Measurements from ENCODE around the gene ITGB4. TPM values are rescaled to one million over a fixed set of nuclear protein-coding genes. Genes with fewer than 3 reads are reported as not detected.
A peak's percentile ranks its signal among the peaks of the same experiment; 100 is the strongest.

Gene ITGB4
- polyA plus RNA-seq, 1 of the 3 experiments (the other 2 are of a cell fraction), result 7.0 TPM

DNA sequence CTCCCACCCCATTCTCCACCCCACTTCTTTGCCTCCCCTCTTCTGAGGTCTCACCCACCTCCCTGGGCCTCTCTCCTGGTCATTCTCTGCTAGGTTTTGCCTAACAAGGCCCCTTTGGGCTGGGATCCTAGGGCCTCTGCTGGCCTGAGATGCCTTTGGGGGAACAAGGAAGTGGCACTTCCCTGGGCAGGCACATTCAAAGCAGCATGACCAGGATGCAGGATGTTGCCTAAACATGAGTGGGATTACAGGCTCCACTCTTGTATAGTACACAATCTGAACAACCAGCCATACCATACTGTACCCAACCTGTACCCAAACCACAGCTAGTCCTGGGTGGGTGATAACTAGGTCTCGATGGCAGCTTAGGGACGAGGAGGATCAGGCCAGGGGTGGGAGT is 34.7 kb downstream of the ITGB4 start:
- Histone ChIP-seq H2AFZ (ENCODE audit: low read depth) (no peak overlapping the region), H3F3A (replicated peaks; ENCODE audit: insufficient read depth) (peaks cover 8% of the 10 kb centered on the region), H4K20me1 (ENCODE audit: insufficient read depth) (no peaks in the 10 kb centered on the region), H3K27ac (ENCODE audit: low read depth in 2 of 2, low read length in 1 of 2) (peak overlapping the region in 1 of 2 experiments; percentile 39; a peak in 2 of 4 replicates), H3K4me1 (ENCODE audit: control insufficient read depth in 1 of 2, insufficient read depth in 2 of 2, low read depth in 1 of 2, low read length in 1 of 2) (peaks cover 0 to 32% of the 10 kb centered on the region in 2 experiments; a peak in 1 of 4 replicates), H3K36me3 (replicated peaks in 1 of 2; ENCODE audit: control insufficient read depth in 1 of 2, insufficient read depth in 2 of 2, low read length in 1 of 2) (no peaks in the 10 kb centered on the region), H3K79me2 (ENCODE audit: insufficient read depth) (no peaks in the 10 kb centered on the region), H3K4me2 (no peak overlapping the region), H3K4me3 (ENCODE audit: low read depth in 2 of 2, low read length in 1 of 2) (no peak overlapping the region), H3K27me3 (ENCODE audit: insufficient read depth) (no peaks in the 10 kb centered on the region), H3K9me2 (no peaks in the 10 kb centered on the region), H3K9me3 (no peaks in the 10 kb centered on the region), H3K9ac (no peak overlapping the region)
- WGBS (ENCODE audit: low lambda C conversion rate), result 100% methylated on average over 2 of the region's 2 CpGs
- DNase-seq, result no peak
- TF ChIP-seq EP300 (IDR thresholded peaks at IDR 0.05; ENCODE audit: borderline replicate concordance in 1 of 2, low read depth in 1 of 2, low read length in 1 of 2) (no peak), ELF1 (IDR thresholded peaks at IDR 0.05) (no peak), RXRA (IDR thresholded peaks at IDR 0.05; ENCODE audit: borderline replicate concordance, low read depth) (no peak), NFIC (IDR thresholded peaks at IDR 0.05; ENCODE audit: borderline replicate concordance) (no peak), TEAD4 (IDR thresholded peaks at IDR 0.05; ENCODE audit: borderline replicate concordance, insufficient read depth) (no peak), FOXJ3 (CRISPR knock-in tag; IDR thresholded peaks at IDR 0.05) (no peak), CHD2 (IDR thresholded peaks at IDR 0.05; ENCODE audit: low read length, partially characterized antibody) (no peak), SIN3A (IDR thresholded peaks at IDR 0.05; ENCODE audit: borderline replicate concordance, low read depth, low read length) (no peak), NRF1 (IDR thresholded peaks at IDR 0.05; ENCODE audit: low read depth, low read length) (no peak), JUND (IDR thresholded peaks at IDR 0.05) (no peak), GABPA (IDR thresholded peaks at IDR 0.05; ENCODE audit: low read depth) (no peak), EZH2phosphoT487 (IDR thresholded peaks at IDR 0.05; ENCODE audit: borderline replicate concordance, low read depth) (no peak), MEF2A (IDR thresholded peaks at IDR 0.05; ENCODE audit: borderline replicate concordance, low read depth) (no peak), RCOR1 (IDR thresholded peaks at IDR 0.05; ENCODE audit: low read length) (no peak), RAD21 (IDR thresholded peaks at IDR 0.05; ENCODE audit: low read length) (no peak)
- TF ChIP-seq, protein P1, sequence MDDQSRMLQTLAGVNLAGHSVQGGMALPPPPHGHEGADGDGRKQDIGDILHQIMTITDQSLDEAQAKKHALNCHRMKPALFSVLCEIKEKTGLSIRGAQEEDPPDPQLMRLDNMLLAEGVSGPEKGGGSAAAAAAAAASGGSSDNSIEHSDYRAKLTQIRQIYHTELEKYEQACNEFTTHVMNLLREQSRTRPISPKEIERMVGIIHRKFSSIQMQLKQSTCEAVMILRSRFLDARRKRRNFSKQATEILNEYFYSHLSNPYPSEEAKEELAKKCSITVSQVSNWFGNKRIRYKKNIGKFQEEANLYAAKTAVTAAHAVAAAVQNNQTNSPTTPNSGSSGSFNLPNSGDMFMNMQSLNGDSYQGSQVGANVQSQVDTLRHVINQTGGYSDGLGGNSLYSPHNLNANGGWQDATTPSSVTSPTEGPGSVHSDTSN (IDR thresholded peaks at IDR 0.05), result no peak
- TF ChIP-seq, protein P2, sequence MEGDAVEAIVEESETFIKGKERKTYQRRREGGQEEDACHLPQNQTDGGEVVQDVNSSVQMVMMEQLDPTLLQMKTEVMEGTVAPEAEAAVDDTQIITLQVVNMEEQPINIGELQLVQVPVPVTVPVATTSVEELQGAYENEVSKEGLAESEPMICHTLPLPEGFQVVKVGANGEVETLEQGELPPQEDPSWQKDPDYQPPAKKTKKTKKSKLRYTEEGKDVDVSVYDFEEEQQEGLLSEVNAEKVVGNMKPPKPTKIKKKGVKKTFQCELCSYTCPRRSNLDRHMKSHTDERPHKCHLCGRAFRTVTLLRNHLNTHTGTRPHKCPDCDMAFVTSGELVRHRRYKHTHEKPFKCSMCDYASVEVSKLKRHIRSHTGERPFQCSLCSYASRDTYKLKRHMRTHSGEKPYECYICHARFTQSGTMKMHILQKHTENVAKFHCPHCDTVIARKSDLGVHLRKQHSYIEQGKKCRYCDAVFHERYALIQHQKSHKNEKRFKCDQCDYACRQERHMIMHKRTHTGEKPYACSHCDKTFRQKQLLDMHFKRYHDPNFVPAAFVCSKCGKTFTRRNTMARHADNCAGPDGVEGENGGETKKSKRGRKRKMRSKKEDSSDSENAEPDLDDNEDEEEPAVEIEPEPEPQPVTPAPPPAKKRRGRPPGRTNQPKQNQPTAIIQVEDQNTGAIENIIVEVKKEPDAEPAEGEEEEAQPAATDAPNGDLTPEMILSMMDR (IDR thresholded peaks at IDR 0.05), result no peak
- TF ChIP-seq, protein P3, sequence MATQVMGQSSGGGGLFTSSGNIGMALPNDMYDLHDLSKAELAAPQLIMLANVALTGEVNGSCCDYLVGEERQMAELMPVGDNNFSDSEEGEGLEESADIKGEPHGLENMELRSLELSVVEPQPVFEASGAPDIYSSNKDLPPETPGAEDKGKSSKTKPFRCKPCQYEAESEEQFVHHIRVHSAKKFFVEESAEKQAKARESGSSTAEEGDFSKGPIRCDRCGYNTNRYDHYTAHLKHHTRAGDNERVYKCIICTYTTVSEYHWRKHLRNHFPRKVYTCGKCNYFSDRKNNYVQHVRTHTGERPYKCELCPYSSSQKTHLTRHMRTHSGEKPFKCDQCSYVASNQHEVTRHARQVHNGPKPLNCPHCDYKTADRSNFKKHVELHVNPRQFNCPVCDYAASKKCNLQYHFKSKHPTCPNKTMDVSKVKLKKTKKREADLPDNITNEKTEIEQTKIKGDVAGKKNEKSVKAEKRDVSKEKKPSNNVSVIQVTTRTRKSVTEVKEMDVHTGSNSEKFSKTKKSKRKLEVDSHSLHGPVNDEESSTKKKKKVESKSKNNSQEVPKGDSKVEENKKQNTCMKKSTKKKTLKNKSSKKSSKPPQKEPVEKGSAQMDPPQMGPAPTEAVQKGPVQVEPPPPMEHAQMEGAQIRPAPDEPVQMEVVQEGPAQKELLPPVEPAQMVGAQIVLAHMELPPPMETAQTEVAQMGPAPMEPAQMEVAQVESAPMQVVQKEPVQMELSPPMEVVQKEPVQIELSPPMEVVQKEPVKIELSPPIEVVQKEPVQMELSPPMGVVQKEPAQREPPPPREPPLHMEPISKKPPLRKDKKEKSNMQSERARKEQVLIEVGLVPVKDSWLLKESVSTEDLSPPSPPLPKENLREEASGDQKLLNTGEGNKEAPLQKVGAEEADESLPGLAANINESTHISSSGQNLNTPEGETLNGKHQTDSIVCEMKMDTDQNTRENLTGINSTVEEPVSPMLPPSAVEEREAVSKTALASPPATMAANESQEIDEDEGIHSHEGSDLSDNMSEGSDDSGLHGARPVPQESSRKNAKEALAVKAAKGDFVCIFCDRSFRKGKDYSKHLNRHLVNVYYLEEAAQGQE (IDR thresholded peaks at IDR 0.05; ENCODE audit: low read depth, low read length), result no peak
- CTCF ChIA-PET, result interaction anchor here (0.6 to 31.4 kb wide), 11 partner anchors 7 to 316 kb away, joined by 3 to 1370 read pairs (median 4); partner anchors contain the start of genes GALK1 and SMIM5
- POLR2A ChIA-PET, result interaction anchor here (0.6 to 4.2 kb wide), 4 partner anchors 9 to 27 kb away, joined by 3 to 52 read pairs (median 16); partner anchors contain the start of gene GALK1

All from SK-N-SH (cell line).